NCI-H2171 treated with DMSO at 0.1 percent for 48 hours (cell line): ENCODE data around the gene MMRN1.
A peak's percentile ranks its signal among the peaks of the same experiment; 100 is the strongest.

ENCODE experiments used
- DNase-seq: peaks from one replicate; lab custom pipeline; 2025; lab: John Stamatoyannopoulos, UW

MMRN1 gene

GRCh38 chr4:89894649-89895550, at the start of gene MMRN1:
Gene MMRN1 (plus strand): TSS chr4:89894854. CDS start chr4:89894972, 118 bp downstream.
- no peak for DNase-seq

GRCh38 chr4:89847571-89848325, 46.9 kb upstream of the MMRN1 start:
- peak; percentile 66 for DNase-seq

GRCh38 chr4:89855236-89855635, 39.4 kb upstream of the MMRN1 start:
- no peak for DNase-seq

- DNase-seq = no peak
These were observed 33.7 kb upstream of the MMRN1 start for GRCh38 chr4:89860971-89861370.

- DNase-seq = no peak
These were observed 31.1 kb upstream of the MMRN1 start for GRCh38 chr4:89863533-89863932.

- DNase-seq = no peak
These were observed 26.4 kb upstream of the MMRN1 start for GRCh38 chr4:89868276-89868675.

GRCh38 chr4:89868999-89869589, 25.6 kb upstream of the MMRN1 start:
- no peak for DNase-seq

GRCh38 chr4:89871211-89871610, 23.4 kb upstream of the MMRN1 start:
- no peak for DNase-seq

- DNase-seq = no peak
These were observed 18.1 kb upstream of the MMRN1 start for GRCh38 chr4:89876548-89876947.

- no peak for DNase-seq
These were observed 16.0 kb upstream of the MMRN1 start for GRCh38 chr4:89878611-89879010.

GRCh38 chr4:89879215-89879614, 15.4 kb upstream of the MMRN1 start:
- no peak for DNase-seq

GRCh38 chr4:89889289-89889688, 5.4 kb upstream of the MMRN1 start:
- DNase-seq = no peak

- no peak for DNase-seq
These were observed 3.2 kb downstream of the MMRN1 start for GRCh38 chr4:89897867-89898266.

GRCh38 chr4:89898304-89898716, 3.7 kb downstream of the MMRN1 start:
- DNase-seq = no peak

GRCh38 chr4:89899152-89899551, 4.5 kb downstream of the MMRN1 start:
- DNase-seq = no peak

GRCh38 chr4:89899854-89900253, 5.2 kb downstream of the MMRN1 start:
- no peak for DNase-seq

- DNase-seq = peak; percentile 38
These were observed 7.3 kb downstream of the MMRN1 start for GRCh38 chr4:89901808-89902431.

GRCh38 chr4:89904524-89904923, 9.9 kb downstream of the MMRN1 start:
- DNase-seq = peak; percentile 88

GRCh38 chr4:89906316-89906715, 11.7 kb downstream of the MMRN1 start:
- no peak for DNase-seq

- DNase-seq = no peak
These were observed 12.3 kb downstream of the MMRN1 start for GRCh38 chr4:89906777-89907521.

- DNase-seq = no peak
These were observed 15.2 kb downstream of the MMRN1 start for GRCh38 chr4:89909889-89910288.

GRCh38 chr4:89913623-89914022, 19.0 kb downstream of the MMRN1 start:
- DNase-seq = no peak
